GM12878 (cell line): ENCODE results near the gene WEE2. TPM values are rescaled to one million over a fixed set of nuclear protein-coding genes. Genes with fewer than 3 reads are reported as not detected.

Experiments used
- CBX3 ChIP-seq: fragments of 200-600 bp; sonication (generic); IDR thresholded peaks from 2 replicates; pipeline ENCODE4 v1.6.1; 2016; ENCODE audit warnings: low read depth, borderline replicate concordance
- CHD1 ChIP-seq: IDR thresholded peaks from 2 replicates; pipeline ENCODE4 v1.6.1; 2012; ENCODE audit warnings: low read depth, low read length, improper control_type of control experiment
- MLLT1 ChIP-seq: fragments of 450-650 bp; IDR thresholded peaks from 2 replicates; pipeline ENCODE4 v1.6.1; 2016; ENCODE audit warnings: mild to moderate bottlenecking
- REST ChIP-seq: IDR thresholded peaks from 2 replicates; pipeline ENCODE4 v1.6.1; 2012; ENCODE audit warnings: mild to moderate bottlenecking, low read depth, low read length
- SREBF1 ChIP-seq: IDR thresholded peaks from 2 replicates; pipeline ENCODE4 v1.6.1; 2012; ENCODE audit warnings: mild to moderate bottlenecking, low read length
- USF1 ChIP-seq: IDR thresholded peaks from 2 replicates; pipeline ENCODE4 v1.6.1; 2011; ENCODE audit warnings: borderline replicate concordance, low read depth, mild to moderate bottlenecking, moderate library complexity, mixed read lengths, low read length; ENCODE audit not compliant: insufficient read depth; ENCODE audit errors: extremely low read length
- ZBTB33 ChIP-seq: fragments of 450-650 bp; IDR thresholded peaks from 2 replicates; pipeline ENCODE4 v1.6.1; 2017; ENCODE audit warnings: mild to moderate bottlenecking
- polyA plus RNA-seq, 11 experiments: library from polyadenylated mRNA; depleted of rRNA in 4 of 11; unstranded in 6 of 11; stranded (reverse) in 5 of 11; fragments of >200 nt; fragmentation: Nextera tagmentation in 4 of 11; fragmentation: Illumina TruSeq in 1 of 11; extraction: Ambion mirVana in 4 of 11; extraction: Trizol in 1 of 11; gene quantifications; 1 replicate in 1 of 11; 2 replicates in 10 of 11; pipeline versions ENCODE4 v1.2.1 to v1.2.3, GENCODE V29; 2011 to 2016; ENCODE audit warnings: inconsistent platforms in 2 of 11, missing spikeins in 2 of 11, low read depth in 1 of 11
- total RNA-seq, 4 experiments: library from RNA; depleted of rRNA in 3 of 4; stranded (reverse); fragments of >200 nt in 3 of 4; fragmentation: Illumina TruSeq in 1 of 4; extraction: Trizol in 1 of 4; gene quantifications; 2 replicates each; pipeline versions ENCODE4 v1.2.1 to v1.2.3, GENCODE V29; 2013 to 2021

The WEE2 gene
- total and polyA plus RNA-seq, 10 of the 15 experiments (the other 5 are each of a cell fraction or from before 2014, with no cell fraction given), result 0.02 to 0.03 (median 0.03) TPM; not detected in 7

- no peak for TF ChIP-seq ZBTB33
- no peak for TF ChIP-seq USF1
- TF ChIP-seq SREBF1, result no peak
- no peak for TF ChIP-seq CBX3
- TF ChIP-seq MLLT1, result 0 out of 2 replicates have a peak, but pooled peaks have one; percentile 25
- no peak for TF ChIP-seq CHD1
- no peak for TF ChIP-seq REST
Observed at GRCh38 chr7:141700848-141701371, 7.2 kb upstream of the WEE2 start (continued).
